Measurements from ENCODE around the gene CADPS.
A peak's percentile ranks its signal among the peaks of the same experiment; 100 is the strongest.

Gene CADPS

DNA sequence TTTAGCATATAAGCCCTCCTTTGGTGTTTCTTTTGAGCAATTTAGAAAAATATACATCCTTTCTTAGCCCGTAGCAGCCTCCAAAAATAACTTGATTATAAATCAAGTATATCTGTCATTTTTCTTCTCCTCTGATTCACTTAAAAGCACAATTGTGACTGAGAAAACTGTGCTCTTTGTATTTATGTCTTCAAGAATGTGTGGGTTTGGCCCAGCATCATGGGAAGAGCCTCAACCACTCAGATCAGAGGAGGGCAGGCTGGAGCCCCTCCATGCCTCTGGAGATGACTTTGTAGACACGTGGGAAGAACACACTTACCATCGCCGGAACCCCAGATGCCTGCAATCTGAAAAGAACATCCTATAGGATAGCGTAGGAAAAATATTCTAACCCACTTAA is 378.1 kb downstream of the CADPS start:
- Histone ChIP-seq H3K4me2 (ENCODE audit: low read depth, low read length, poor library complexity, severe bottlenecking) (no peak overlapping the region), H3K9ac (ENCODE audit: low read depth, low read length, poor library complexity, severe bottlenecking) (no peak overlapping the region), H3F3A (ENCODE audit: low read depth) (no peaks in the 10 kb centered on the region), H3K36me3 (ENCODE audit: insufficient read depth, low read length) (no peaks in the 10 kb centered on the region), H4K20me1 (ENCODE audit: insufficient read depth, low read length, poor library complexity, severe bottlenecking) (no peaks in the 10 kb centered on the region), H3K9me2 (replicated peaks; ENCODE audit: low read depth, low read length) (no peaks in the 10 kb centered on the region), H3K9me3 (ENCODE audit: insufficient read depth, low read depth, low read length) (no peaks in the 10 kb centered on the region), H3K27me3 (ENCODE audit: insufficient read depth, low read length, poor library complexity, severe bottlenecking) (no peaks in the 10 kb centered on the region), H3K4me3 (ENCODE audit: low read length, poor library complexity, severe bottlenecking) (no peak overlapping the region), H3K79me2 (ENCODE audit: insufficient read depth, low read length) (no peaks in the 10 kb centered on the region), H3K4me1 (ENCODE audit: insufficient read depth, low read length, poor library complexity, severe bottlenecking) (no peaks in the 10 kb centered on the region), H2AFZ (ENCODE audit: low read length) (no peak overlapping the region)
- TF ChIP-seq, protein P1, sequence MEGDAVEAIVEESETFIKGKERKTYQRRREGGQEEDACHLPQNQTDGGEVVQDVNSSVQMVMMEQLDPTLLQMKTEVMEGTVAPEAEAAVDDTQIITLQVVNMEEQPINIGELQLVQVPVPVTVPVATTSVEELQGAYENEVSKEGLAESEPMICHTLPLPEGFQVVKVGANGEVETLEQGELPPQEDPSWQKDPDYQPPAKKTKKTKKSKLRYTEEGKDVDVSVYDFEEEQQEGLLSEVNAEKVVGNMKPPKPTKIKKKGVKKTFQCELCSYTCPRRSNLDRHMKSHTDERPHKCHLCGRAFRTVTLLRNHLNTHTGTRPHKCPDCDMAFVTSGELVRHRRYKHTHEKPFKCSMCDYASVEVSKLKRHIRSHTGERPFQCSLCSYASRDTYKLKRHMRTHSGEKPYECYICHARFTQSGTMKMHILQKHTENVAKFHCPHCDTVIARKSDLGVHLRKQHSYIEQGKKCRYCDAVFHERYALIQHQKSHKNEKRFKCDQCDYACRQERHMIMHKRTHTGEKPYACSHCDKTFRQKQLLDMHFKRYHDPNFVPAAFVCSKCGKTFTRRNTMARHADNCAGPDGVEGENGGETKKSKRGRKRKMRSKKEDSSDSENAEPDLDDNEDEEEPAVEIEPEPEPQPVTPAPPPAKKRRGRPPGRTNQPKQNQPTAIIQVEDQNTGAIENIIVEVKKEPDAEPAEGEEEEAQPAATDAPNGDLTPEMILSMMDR (conservative IDR thresholded peaks at IDR 0.05; ENCODE audit: low read length): no peak
- no peak for TF ChIP-seq EZH2phosphoT487 (IDR thresholded peaks at IDR 0.05; ENCODE audit: borderline replicate concordance)

GRCh38 chr3:62496503-62496902 is 378.7 kb downstream of the CADPS start:
- Histone ChIP-seq H3K36me3 (ENCODE audit: insufficient read depth, low read length) (no peaks in the 10 kb centered on the region), H3K9ac (ENCODE audit: low read depth, low read length, poor library complexity, severe bottlenecking) (no peak overlapping the region), H3F3A (ENCODE audit: low read depth) (no peaks in the 10 kb centered on the region), H2AFZ (ENCODE audit: low read length) (no peak overlapping the region), H3K27me3 (ENCODE audit: insufficient read depth, low read length, poor library complexity, severe bottlenecking) (no peaks in the 10 kb centered on the region), H3K4me1 (ENCODE audit: insufficient read depth, low read length, poor library complexity, severe bottlenecking) (no peaks in the 10 kb centered on the region), H3K9me3 (ENCODE audit: insufficient read depth, low read depth, low read length) (no peaks in the 10 kb centered on the region), H3K4me2 (ENCODE audit: low read depth, low read length, poor library complexity, severe bottlenecking) (no peak overlapping the region), H4K20me1 (ENCODE audit: insufficient read depth, low read length, poor library complexity, severe bottlenecking) (no peaks in the 10 kb centered on the region), H3K4me3 (ENCODE audit: low read length, poor library complexity, severe bottlenecking) (no peak overlapping the region), H3K9me2 (replicated peaks; ENCODE audit: low read depth, low read length) (no peaks in the 10 kb centered on the region), H3K79me2 (ENCODE audit: insufficient read depth, low read length) (no peaks in the 10 kb centered on the region)
- TF ChIP-seq EZH2phosphoT487 (IDR thresholded peaks at IDR 0.05; ENCODE audit: borderline replicate concordance): no peak
- TF ChIP-seq, protein P1 (conservative IDR thresholded peaks at IDR 0.05; ENCODE audit: low read length): no peak

- Histone ChIP-seq H2AFZ (ENCODE audit: low read length) (no peak overlapping the region), H3F3A (ENCODE audit: low read depth) (no peaks in the 10 kb centered on the region), H3K4me1 (ENCODE audit: insufficient read depth, low read length, poor library complexity, severe bottlenecking) (no peaks in the 10 kb centered on the region), H3K4me3 (ENCODE audit: low read length, poor library complexity, severe bottlenecking) (no peak overlapping the region), H3K4me2 (ENCODE audit: low read depth, low read length, poor library complexity, severe bottlenecking) (no peak overlapping the region), H4K20me1 (ENCODE audit: insufficient read depth, low read length, poor library complexity, severe bottlenecking) (no peaks in the 10 kb centered on the region), H3K27me3 (ENCODE audit: insufficient read depth, low read length, poor library complexity, severe bottlenecking) (no peaks in the 10 kb centered on the region), H3K36me3 (ENCODE audit: insufficient read depth, low read length) (no peaks in the 10 kb centered on the region), H3K79me2 (ENCODE audit: insufficient read depth, low read length) (no peaks in the 10 kb centered on the region), H3K9ac (ENCODE audit: low read depth, low read length, poor library complexity, severe bottlenecking) (no peak overlapping the region), H3K9me3 (ENCODE audit: insufficient read depth, low read depth, low read length) (no peaks in the 10 kb centered on the region), H3K9me2 (replicated peaks; ENCODE audit: low read depth, low read length) (no peaks in the 10 kb centered on the region)
- no peak for TF ChIP-seq EZH2phosphoT487 (IDR thresholded peaks at IDR 0.05; ENCODE audit: borderline replicate concordance)
- TF ChIP-seq, protein P1 (conservative IDR thresholded peaks at IDR 0.05; ENCODE audit: low read length): peak; percentile 60
Measured at GRCh38 chr3:62493109-62493801, 382.0 kb downstream of the CADPS start.

Measured in Loucy (cell line).